Inferior parietal cortex (tissue), 1 donor: ENCODE measurements around the gene INHBB.
"Not testable (repeated sequence)": the region's sequence is repeated elsewhere in the genome, so short reads cannot be mapped to it uniquely, and the experiment has no call there.

ENCODE experiments used
- DNase-seq: peaks from one replicate; pipeline ENCODE4 v3.0.0-alpha.2; 2016; ENCODE audit errors: extremely low spot score

Gene INHBB

GRCh38 chr2:120379916-120380893, 34.3 kb downstream of the INHBB start:
- no peak for DNase-seq

GRCh38 chr2:120381192-120381591, 35.3 kb downstream of the INHBB start:
- no peak for DNase-seq

GRCh38 chr2:120381661-120382060, 35.7 kb downstream of the INHBB start:
- DNase-seq: no peak

GRCh38 chr2:120382541-120383144, 36.7 kb downstream of the INHBB start:
- no peak for DNase-seq

- no peak for DNase-seq
Observed at GRCh38 chr2:120383191-120383590, 37.3 kb downstream of the INHBB start.

GRCh38 chr2:120383631-120384340, 37.9 kb downstream of the INHBB start:
- DNase-seq: no peak

- no peak for DNase-seq
Observed at GRCh38 chr2:120384486-120385354, 38.8 kb downstream of the INHBB start.

GRCh38 chr2:120385355-120386127, 39.6 kb downstream of the INHBB start:
- DNase-seq: no peak

- DNase-seq: no peak
Observed at GRCh38 chr2:120388222-120389035, 42.5 kb downstream of the INHBB start.

GRCh38 chr2:120389036-120389391, 43.1 kb downstream of the INHBB start:
- DNase-seq: no peak

- DNase-seq: no peak
Observed at GRCh38 chr2:120390381-120391055, 44.6 kb downstream of the INHBB start.

- DNase-seq: not testable (repeated sequence)
Observed at GRCh38 chr2:120391382-120391781, 45.4 kb downstream of the INHBB start.

- DNase-seq: no peak
Observed at GRCh38 chr2:120391911-120392665, 46.2 kb downstream of the INHBB start.

- DNase-seq: no peak
Observed at GRCh38 chr2:120392923-120393322, 47.0 kb downstream of the INHBB start.

- no peak for DNase-seq
Observed at GRCh38 chr2:120393456-120393855, 47.5 kb downstream of the INHBB start.

GRCh38 chr2:120394764-120395163, 48.8 kb downstream of the INHBB start:
- no peak for DNase-seq

- no peak for DNase-seq
Observed at GRCh38 chr2:120395221-120396012, 49.5 kb downstream of the INHBB start.
